ENCODE results near the gene ARMH1.

- TF ChIP-seq CTCF (IDR thresholded peaks at IDR 0.05; ENCODE audit: borderline replicate concordance, extremely low read depth, low read length, poor library complexity, severe bottlenecking) (no peak), EZH2 (IDR thresholded peaks at IDR 0.05; ENCODE audit: borderline replicate concordance, low read depth, low read length, severe bottlenecking) (no peak)
Observed at GRCh38 chr1:44698138-44698537, 23.6 kb downstream of the ARMH1 start.

Measured in DND-41 (cell line).